ENCODE data around the gene PLEKHJ1.
A peak's percentile ranks its signal among the peaks of the same experiment; 100 is the strongest.

DNA sequence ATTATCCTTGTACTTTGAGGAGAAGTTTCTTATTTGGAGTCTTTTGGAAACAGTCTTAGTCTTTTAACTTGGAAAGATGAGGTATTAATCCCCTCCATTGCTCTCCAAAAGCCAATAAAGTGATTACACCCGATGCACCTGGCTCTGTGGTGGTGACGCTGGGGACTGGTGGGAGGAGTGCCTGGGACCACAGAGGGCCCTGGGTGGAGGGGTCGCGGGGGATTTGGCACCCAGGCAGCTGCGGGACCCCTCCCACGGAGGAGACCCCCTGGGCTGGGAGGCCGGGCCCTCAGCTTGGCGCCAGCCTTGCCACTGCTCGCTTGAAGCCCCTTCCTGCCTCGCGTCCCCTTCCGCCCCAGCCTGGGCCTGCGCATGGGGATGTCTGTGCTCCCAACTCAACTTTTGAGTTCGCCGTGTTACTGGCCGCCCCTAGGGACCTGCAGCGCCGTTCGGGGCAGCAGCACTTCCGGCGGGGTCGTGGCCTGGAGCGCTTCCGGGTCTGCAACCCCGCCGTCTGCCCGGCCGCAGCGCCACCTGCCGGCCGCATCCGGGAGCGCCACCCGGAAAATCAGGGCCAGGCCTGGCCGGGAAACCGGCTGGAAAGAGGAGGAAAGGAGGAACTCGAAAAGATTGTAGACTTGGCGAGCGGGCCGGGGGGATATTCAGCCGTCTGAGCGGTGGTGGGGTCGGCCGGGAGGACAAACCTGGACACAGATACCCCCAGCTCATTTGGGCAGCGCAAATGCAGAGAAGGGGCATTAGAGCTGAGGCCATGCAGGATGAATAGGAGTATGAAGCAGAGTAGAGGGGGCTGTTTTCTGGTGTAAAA lies 37.4 kb upstream of the PLEKHJ1 start:
- TF ChIP-seq CTCF (IDR thresholded peaks at IDR 0.05) (peak; percentile 95), KAT7 (CRISPR knock-in tag; IDR thresholded peaks at IDR 0.05; ENCODE audit: borderline replicate concordance) (peak; percentile 69; the same call in 1 of the 2 replicates), STAT6 (CRISPR knock-in tag; conservative IDR thresholded peaks at IDR 0.05; ENCODE audit: low read depth) (no peak), EMX1 (CRISPR knock-in tag; IDR thresholded peaks at IDR 0.05) (peak; percentile 76; the same call in 1 of the 2 replicates), ZNF671 (CRISPR knock-in tag; IDR thresholded peaks at IDR 0.05) (no peak), NR2C2 (CRISPR knock-in tag; IDR thresholded peaks at IDR 0.05) (peak; percentile 94), GABPB1 (CRISPR knock-in tag; IDR thresholded peaks at IDR 0.05) (peak; percentile 78), ZNF263 (CRISPR knock-in tag; IDR thresholded peaks at IDR 0.05; ENCODE audit: low read depth) (0 out of 2 replicates have a peak, but pooled peaks have one; percentile 57)
- TF ChIP-seq, protein P1, sequence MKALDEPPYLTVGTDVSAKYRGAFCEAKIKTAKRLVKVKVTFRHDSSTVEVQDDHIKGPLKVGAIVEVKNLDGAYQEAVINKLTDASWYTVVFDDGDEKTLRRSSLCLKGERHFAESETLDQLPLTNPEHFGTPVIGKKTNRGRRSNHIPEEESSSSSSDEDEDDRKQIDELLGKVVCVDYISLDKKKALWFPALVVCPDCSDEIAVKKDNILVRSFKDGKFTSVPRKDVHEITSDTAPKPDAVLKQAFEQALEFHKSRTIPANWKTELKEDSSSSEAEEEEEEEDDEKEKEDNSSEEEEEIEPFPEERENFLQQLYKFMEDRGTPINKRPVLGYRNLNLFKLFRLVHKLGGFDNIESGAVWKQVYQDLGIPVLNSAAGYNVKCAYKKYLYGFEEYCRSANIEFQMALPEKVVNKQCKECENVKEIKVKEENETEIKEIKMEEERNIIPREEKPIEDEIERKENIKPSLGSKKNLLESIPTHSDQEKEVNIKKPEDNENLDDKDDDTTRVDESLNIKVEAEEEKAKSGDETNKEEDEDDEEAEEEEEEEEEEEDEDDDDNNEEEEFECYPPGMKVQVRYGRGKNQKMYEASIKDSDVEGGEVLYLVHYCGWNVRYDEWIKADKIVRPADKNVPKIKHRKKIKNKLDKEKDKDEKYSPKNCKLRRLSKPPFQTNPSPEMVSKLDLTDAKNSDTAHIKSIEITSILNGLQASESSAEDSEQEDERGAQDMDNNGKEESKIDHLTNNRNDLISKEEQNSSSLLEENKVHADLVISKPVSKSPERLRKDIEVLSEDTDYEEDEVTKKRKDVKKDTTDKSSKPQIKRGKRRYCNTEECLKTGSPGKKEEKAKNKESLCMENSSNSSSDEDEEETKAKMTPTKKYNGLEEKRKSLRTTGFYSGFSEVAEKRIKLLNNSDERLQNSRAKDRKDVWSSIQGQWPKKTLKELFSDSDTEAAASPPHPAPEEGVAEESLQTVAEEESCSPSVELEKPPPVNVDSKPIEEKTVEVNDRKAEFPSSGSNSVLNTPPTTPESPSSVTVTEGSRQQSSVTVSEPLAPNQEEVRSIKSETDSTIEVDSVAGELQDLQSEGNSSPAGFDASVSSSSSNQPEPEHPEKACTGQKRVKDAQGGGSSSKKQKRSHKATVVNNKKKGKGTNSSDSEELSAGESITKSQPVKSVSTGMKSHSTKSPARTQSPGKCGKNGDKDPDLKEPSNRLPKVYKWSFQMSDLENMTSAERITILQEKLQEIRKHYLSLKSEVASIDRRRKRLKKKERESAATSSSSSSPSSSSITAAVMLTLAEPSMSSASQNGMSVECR (CRISPR knock-in tag; IDR thresholded peaks at IDR 0.05; ENCODE audit: borderline replicate concordance), result 0 out of 2 replicates have a peak, but pooled peaks have one; percentile 72
- TF ChIP-seq, protein P2, sequence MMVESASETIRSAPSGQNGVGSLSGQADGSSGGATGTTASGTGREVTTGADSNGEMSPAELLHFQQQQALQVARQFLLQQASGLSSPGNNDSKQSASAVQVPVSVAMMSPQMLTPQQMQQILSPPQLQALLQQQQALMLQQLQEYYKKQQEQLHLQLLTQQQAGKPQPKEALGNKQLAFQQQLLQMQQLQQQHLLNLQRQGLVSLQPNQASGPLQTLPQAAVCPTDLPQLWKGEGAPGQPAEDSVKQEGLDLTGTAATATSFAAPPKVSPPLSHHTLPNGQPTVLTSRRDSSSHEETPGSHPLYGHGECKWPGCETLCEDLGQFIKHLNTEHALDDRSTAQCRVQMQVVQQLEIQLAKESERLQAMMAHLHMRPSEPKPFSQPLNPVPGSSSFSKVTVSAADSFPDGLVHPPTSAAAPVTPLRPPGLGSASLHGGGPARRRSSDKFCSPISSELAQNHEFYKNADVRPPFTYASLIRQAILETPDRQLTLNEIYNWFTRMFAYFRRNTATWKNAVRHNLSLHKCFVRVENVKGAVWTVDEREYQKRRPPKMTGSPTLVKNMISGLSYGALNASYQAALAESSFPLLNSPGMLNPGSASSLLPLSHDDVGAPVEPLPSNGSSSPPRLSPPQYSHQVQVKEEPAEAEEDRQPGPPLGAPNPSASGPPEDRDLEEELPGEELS (CRISPR knock-in tag; IDR thresholded peaks at IDR 0.05), result 0 out of 2 replicates have a peak, but pooled peaks have one; percentile 62
- TF ChIP-seq, protein P3, sequence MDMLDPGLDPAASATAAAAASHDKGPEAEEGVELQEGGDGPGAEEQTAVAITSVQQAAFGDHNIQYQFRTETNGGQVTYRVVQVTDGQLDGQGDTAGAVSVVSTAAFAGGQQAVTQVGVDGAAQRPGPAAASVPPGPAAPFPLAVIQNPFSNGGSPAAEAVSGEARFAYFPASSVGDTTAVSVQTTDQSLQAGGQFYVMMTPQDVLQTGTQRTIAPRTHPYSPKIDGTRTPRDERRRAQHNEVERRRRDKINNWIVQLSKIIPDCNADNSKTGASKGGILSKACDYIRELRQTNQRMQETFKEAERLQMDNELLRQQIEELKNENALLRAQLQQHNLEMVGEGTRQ (CRISPR knock-in tag; IDR thresholded peaks at IDR 0.05), result no peak

Measured in WTC11 (cell line).